Measurements from ENCODE around the gene MED27.

MED27 gene

DNA sequence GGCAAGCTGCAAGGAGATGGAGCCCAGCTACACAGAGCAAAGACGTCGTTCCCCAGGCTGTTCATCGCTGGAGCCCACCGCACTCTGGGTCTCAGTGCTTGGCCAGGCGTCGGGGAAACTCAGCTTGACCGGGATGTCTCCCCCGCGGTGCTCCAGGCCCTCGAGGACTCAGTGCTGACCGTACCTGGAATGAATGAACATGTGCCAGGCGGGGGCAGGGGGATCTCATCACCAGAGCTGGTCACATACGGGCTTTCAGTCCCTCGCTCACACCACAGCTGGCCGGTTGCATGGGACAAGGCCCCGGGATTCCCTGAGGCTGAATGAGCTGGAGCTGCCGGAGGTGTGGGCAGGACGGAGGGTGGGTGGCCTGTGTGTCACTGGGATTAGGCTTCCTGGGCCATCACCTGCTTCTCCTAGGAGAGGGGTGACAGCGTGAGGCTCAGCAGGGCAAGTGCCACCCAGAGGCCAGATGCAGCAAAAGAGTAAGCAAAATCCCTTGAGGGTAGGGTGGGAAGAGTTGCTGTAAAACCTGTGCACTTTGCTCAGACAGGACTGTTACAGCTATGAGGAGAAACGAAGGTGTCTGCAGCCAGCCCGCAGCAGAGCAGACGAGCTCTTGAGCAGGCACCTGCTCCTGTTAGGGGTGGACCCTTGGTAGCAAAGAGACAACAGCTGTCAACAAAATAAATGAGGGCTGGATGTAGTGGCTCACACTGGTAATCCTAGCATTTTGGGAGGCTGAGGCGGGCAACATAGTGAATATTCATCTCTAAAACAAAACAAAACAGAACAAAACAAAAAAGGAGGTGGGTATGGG, 269.1 kb downstream of the MED27 start:
- H3K9me3 ChIP-seq: no peaks in the 10 kb centered on the region
- H3K27me3 ChIP-seq: peaks cover 50% of the 10 kb centered on the region
- H3K27ac ChIP-seq: no peak overlapping the region
- H3K4me1 ChIP-seq (ENCODE audit: control insufficient read depth in 1 of 2, insufficient read depth in 1 of 2, low read depth in 1 of 2, low read length in 1 of 2): no peaks in the 10 kb centered on the region
- no peak overlapping the region for H3K4me3 ChIP-seq (ENCODE audit: low read depth in 1 of 2, low read length in 1 of 2)
- TF ChIP-seq CTCF (IDR thresholded peaks at IDR 0.05): no peak
- no peaks in the 10 kb centered on the region for H3K36me3 ChIP-seq
